ENCODE data around the gene ID3.

DNA sequence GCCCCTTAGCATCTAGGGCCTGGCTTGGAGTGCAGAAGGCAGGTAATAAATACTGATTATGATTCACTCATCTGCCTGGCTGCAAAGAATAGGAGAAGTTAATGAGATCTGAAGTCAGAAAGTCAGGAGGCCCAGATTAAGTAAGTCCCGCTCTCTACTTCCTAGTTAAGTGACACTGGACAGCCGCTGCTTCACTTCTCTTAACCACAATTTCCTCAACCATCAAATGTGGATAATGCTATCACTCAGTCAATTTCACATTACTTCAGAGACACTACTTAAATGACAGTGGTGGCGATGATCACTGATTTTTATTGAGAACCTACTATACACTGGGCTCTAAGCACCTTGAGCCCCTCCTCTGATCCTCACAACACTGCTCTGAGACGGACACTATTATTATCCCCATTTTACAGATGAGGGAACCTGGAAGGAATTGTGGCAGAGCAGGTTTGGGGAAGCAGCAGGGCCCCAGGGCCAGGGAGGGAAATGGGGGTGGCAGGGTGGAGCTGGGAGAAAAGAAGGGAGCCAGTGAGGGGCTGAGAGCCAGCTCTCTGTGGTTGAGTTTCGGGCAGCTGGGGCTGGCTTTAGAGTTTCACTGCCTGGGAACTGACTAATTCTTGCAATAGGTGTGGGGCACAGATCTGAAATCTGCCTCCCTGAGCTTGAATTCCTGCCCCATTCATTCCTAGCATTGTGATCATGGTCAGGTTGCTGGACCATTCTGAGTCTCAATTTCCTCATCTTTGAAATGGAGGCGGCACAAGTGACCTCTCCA is 25.9 kb downstream of the ID3 start:
- TF ChIP-seq, protein P1, sequence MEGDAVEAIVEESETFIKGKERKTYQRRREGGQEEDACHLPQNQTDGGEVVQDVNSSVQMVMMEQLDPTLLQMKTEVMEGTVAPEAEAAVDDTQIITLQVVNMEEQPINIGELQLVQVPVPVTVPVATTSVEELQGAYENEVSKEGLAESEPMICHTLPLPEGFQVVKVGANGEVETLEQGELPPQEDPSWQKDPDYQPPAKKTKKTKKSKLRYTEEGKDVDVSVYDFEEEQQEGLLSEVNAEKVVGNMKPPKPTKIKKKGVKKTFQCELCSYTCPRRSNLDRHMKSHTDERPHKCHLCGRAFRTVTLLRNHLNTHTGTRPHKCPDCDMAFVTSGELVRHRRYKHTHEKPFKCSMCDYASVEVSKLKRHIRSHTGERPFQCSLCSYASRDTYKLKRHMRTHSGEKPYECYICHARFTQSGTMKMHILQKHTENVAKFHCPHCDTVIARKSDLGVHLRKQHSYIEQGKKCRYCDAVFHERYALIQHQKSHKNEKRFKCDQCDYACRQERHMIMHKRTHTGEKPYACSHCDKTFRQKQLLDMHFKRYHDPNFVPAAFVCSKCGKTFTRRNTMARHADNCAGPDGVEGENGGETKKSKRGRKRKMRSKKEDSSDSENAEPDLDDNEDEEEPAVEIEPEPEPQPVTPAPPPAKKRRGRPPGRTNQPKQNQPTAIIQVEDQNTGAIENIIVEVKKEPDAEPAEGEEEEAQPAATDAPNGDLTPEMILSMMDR (conservative IDR thresholded peaks at IDR 0.05; ENCODE audit: low read depth, low read length) = no peak
- TF ChIP-seq EZH2phosphoT487 (IDR thresholded peaks at IDR 0.05; ENCODE audit: borderline replicate concordance, low read length) = no peak
